RWPE1 (cell line): ENCODE data around the gene STRA6.

Experiments used
- CTCF ChIA-PET: fragments of 350-600 bp; sonication (Branson Sonifier 250); formaldehyde crosslinking; extraction: SDS; loops from one replicate; lab custom pipeline; 2021; lab: Yijun Ruan, JAX
- POLR2A ChIA-PET: fragments of 400-600 bp; formaldehyde crosslinking; extraction: SDS; loops from one replicate; lab custom pipeline; 2020; ENCODE audit warnings: antibody characterized with exemption; ENCODE audit not compliant: low non-redundant PET; lab: Yijun Ruan, JAX
- DNase-seq: peaks from one replicate; pipeline ENCODE4 v3.0.0; 2012; ENCODE audit warnings: low spot score
- H3K27ac ChIP-seq: fragments of 450-650 bp; 2 replicates; pipeline ENCODE4 v1.5.1; 2017
- TF ChIP-seq, protein P1 (sequence below): fragments of 450-650 bp; conservative IDR thresholded peaks from 2 replicates; pipeline ENCODE4 v1.5.1; 2017; ENCODE audit warnings: low read depth, mild to moderate bottlenecking

Gene STRA6

DNA sequence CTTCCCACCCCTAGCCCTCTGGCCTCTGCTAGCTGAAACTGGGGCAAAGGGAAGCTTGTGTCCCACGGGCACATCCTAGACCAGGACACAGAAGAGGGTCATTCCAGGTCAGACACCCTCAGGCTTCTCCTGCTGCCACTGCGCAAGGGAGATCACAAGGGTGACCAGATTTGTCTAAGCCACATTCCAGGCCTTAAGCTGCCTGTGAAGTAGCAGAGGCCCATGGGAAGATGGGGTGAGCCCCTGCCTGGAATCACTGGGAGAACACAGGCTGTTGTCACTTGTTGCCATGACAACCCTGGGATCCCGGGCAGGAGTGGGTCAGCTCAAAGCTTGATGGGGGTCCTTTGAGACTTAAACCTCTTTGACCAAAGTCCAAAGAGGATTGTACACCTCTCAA is 10.8 kb downstream of the STRA6 start:
- TF ChIP-seq, protein P1, sequence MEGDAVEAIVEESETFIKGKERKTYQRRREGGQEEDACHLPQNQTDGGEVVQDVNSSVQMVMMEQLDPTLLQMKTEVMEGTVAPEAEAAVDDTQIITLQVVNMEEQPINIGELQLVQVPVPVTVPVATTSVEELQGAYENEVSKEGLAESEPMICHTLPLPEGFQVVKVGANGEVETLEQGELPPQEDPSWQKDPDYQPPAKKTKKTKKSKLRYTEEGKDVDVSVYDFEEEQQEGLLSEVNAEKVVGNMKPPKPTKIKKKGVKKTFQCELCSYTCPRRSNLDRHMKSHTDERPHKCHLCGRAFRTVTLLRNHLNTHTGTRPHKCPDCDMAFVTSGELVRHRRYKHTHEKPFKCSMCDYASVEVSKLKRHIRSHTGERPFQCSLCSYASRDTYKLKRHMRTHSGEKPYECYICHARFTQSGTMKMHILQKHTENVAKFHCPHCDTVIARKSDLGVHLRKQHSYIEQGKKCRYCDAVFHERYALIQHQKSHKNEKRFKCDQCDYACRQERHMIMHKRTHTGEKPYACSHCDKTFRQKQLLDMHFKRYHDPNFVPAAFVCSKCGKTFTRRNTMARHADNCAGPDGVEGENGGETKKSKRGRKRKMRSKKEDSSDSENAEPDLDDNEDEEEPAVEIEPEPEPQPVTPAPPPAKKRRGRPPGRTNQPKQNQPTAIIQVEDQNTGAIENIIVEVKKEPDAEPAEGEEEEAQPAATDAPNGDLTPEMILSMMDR, result no peak
- CTCF ChIA-PET, result interaction anchor here (0.8 kb wide), 1 partner anchor 117 kb away, joined by 5 read pairs; no protein-coding TSS in a partner anchor
- no peak overlapping the region for H3K27ac ChIP-seq
- POLR2A ChIA-PET, result no interaction called here
- no peak for DNase-seq

DNA sequence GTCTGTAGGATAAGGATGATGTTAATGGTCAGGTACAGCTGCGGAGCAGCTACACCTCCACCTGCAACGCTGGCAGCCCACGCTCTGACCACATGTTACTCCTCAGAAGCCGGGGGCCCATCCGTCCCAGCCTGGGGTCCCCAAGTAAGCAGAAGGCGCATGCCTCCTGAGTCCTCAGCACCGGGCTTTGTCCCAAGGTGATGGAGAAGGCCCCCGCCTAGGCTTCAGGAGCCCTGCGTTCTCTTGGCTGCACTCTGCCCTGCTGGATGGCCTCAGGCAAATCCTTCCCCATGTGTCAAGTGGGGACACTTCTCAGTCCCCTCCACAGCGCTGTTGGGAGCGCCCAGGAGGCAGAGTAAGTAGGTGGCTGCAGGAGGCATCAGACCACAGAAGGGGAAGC is 14.4 kb downstream of the STRA6 start:
- no peak overlapping the region for H3K27ac ChIP-seq
- no peak for DNase-seq
- TF ChIP-seq, protein P1, result no peak
- ChIA-PET POLR2A (no interaction called here), CTCF (no interaction called here)

DNA sequence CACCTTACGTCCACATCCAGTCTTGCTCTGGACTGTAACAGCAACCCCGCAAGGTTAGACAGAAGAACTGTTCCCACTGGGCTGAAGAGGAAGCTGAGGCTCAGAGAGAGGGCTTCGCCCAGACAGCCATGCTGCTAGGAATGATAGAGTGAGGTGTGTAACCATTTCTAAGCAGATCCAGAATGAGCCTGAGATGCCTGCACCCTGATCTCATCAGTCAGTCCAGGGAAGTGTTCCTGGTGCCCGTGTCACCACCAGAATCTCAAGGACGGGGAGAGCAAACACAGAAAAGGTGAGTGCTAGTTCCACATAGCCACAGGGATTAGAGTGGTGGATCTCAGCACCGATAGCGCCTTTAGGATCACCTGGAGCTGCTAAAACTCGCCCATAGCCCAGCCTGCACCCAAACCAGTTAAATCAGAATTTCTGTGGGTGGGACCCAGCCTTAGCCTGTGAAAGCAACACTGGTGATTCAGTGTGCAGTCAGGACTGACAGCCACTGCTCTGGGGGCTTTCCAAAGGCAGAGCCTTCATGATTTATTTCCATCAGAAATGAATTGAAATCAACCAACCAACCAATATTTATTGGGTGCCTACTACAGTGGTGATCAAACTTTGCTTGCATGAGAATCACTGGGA is 16.8 kb downstream of the STRA6 start:
- no peak overlapping the region for H3K27ac ChIP-seq
- POLR2A ChIA-PET, result no interaction called here
- TF ChIP-seq, protein P1, result no peak
- CTCF ChIA-PET, result interaction anchor here (0.6 kb wide), 1 partner anchor 762 kb away, joined by 3 read pairs; no protein-coding TSS in a partner anchor
- no peak for DNase-seq

DNA sequence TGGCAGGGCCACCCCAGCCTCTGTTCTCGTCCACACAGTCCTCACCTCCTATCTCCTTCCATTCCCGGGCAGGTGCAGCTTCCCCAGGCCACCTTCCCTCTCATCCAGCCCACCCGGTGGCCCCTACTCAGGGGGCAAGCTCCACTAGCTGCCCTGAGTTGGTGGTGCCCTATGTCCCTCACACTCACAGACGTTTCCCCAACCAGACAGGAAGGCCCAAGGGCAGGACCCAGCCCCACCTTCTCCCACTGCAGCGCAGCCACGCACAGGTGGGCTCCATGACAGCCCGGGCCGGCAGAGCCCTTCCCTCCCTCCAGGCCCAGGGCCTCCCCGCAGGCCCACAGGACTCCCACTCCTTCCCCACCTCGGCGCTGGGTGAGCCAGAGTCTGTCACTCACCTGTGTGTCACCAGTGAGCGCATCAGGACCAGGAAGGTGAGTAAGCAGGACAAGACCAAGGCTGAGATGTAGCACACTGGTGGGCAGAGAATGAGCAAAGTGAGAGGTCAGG is 17.9 kb downstream of the STRA6 start:
- DNase-seq, result no peak
- POLR2A ChIA-PET, result no interaction called here
- H3K27ac ChIP-seq, result no peak overlapping the region
- TF ChIP-seq, protein P1, result no peak
- CTCF ChIA-PET, result no interaction called here

DNA sequence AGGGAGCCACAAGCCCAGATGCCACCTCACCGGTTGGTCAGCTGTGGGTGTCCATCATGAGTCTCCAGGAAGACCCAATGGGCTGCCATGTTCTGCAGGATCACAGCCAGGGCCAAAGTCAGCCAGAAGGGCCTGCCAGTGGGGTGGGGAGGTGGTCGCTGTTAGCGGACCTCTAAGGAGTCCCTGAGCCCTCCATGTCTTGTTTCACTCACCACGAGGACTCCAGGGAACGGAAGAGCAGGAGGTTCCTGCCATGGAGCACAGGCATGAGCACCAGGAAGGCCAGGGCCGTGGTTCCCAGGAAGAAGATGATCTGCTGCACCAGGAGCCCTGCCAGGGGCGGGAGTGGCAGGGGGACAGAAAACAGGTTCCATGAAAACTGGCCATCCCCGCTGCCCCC is 20.5 kb downstream of the STRA6 start:
- POLR2A ChIA-PET, result no interaction called here
- CTCF ChIA-PET, result interaction anchor here (0.6 kb wide), 1 partner anchor 57 kb away, joined by 5 read pairs; no protein-coding TSS in a partner anchor
- H3K27ac ChIP-seq, result no peak overlapping the region

DNA sequence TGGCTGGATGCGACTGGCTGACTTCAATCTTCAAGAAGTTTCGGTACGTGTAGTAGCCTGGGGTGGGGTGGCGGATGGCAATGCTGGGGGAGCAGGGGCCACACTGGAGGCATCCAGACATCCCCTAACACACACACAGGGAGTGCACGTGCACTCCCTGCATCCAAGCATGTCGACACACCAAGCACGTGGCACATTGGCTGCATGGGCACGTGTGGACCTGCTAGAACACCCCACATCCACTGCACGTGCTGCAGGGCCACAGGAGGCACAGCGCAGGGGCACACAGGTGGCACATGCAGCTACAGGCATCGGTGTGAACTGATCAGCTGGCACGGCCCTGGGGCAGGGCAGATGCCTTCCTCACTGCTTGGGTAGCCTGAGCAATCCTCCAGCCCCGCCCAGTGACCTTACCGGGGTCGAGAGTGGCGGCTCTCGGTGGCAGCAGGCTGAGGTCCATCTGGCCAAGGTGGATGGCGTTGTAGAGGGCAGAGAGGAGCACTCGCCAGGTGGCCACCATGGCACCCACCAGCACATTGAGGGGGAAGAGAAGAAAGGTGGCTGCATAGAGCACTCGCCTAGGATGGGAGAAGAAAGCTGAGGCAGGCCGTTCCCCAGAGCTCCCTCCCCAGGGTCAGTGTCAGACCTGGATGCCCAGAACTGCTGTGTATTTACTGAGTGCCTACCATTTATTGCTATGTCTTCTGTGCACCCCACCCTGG is 21.5 kb downstream of the STRA6 start:
- no peak overlapping the region for H3K27ac ChIP-seq
- no peak for DNase-seq
- TF ChIP-seq, protein P1, result no peak
- ChIA-PET POLR2A (no interaction called here), CTCF (no interaction called here)

More for the DNA sequence above, 20.5 kb downstream of the STRA6 start:
- TF ChIP-seq, protein P1, result no peak
- DNase-seq, result no peak
